Measurements from ENCODE around the gene VAPB.

DNA sequence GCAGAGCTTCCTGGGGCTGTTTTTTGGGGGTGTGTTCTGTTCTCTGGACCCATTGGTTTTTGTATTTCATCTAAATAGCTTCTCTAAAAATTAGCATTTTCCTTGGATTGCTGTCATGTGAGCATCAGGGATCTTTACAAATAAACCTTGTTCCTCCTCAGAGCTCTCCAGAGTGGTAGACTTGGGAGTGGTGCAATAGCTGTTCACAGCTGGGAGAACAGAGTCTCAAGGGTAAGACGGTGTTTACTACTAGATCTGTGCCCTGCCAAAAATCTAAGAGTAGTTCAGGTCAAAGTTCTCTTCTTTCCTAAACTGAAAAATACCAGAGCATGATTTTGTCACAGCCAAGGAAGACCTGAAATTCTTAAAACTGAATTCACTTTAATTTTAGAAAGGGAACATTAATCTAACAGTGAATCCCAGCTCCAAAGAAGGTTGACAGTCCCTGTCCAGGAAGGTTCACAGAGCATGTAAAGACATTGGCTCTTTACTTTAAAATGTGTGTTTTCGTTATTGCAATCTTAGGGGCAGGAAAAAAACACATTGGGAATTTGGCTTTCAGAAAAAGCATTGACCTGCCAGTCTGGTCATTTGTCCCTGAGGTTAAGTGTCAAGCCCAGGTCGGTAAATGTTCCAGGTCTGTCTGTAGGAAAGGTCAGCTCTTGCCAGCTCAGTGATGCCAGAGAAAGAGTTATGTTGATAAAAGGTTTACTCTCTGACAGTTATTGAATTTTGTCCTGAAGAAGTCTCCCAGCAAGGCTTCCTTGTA, 43.3 kb downstream of the VAPB start:
- no peak for TF ChIP-seq CTCF (IDR thresholded peaks at IDR 0.05)
- no peak for TF ChIP-seq POLR2A (IDR thresholded peaks at IDR 0.05)

Data from Peyer's patch (tissue), 4 donors.